NCI-H1417 treated with DMSO at 0.1 percent for 48 hours (cell line): ENCODE results near the gene TRMT44.

Experiments
- DNase-seq: peaks from one replicate; lab custom pipeline; 2025; lab: John Stamatoyannopoulos, UW

The TRMT44 gene

DNA sequence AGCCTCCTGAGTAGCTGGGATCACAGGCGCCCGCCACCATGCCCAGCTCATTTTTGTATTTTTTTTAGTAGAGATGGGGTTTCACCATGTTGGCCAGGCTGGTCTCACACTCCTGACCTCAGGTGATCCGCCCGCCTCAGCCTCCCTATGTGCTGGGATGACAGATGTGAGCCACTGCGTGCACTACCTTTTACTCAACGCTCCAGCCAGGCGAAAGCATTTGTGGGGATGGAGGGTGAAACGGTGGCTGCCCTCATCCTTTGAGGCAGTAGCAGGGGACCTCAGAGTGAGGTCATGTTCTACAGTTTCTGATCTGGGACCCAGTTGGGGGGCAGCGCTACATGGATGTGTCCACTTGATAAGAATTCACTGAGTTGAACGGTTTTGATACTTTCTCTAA lies 73.8 kb downstream of the TRMT44 start:
- no peak for DNase-seq

DNA sequence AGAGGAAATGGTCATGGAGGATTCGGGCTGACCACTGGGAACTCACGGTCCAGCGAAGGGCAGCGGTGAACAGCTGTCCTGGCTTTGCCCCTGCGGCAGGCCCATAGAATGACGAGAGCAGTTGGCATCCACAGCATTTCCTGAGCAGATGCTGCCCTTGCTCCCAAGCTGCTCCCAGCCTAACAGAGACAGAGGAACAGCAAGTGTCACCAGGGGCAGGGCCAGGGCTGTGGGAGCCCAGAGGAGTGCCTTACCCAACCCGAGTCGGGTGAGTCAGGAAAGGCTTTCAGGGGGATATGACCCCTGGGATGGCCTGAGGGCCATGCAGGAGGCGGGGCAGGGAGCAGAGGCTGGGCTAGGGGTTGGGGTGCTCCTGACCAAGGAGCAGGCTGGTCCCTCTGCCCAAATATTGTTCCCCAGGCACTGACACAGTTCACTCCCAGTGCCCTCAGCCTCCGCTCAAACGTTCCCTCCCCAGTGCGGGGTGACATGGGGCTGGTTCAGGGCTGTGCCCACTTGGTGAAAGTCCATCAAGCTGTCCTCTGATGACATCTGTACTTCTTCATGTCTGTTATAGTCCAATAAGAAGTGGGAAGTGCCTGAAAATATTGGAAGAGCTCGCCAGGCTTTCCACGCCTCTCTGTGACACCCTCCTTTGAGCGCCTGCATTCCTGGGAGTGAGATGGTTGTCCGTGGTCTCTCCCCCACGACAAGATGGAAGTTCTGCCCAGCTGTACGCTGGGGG lies 74.9 kb downstream of the TRMT44 start:
- no peak for DNase-seq

GRCh38 chr4:8516061-8516573 lies 75.5 kb downstream of the TRMT44 start:
- DNase-seq = no peak

- no peak for DNase-seq
These were observed 76.5 kb downstream of the TRMT44 start for GRCh38 chr4:8516996-8517550.

- no peak for DNase-seq
These were observed 77.4 kb downstream of the TRMT44 start for GRCh38 chr4:8517946-8518345.

DNA sequence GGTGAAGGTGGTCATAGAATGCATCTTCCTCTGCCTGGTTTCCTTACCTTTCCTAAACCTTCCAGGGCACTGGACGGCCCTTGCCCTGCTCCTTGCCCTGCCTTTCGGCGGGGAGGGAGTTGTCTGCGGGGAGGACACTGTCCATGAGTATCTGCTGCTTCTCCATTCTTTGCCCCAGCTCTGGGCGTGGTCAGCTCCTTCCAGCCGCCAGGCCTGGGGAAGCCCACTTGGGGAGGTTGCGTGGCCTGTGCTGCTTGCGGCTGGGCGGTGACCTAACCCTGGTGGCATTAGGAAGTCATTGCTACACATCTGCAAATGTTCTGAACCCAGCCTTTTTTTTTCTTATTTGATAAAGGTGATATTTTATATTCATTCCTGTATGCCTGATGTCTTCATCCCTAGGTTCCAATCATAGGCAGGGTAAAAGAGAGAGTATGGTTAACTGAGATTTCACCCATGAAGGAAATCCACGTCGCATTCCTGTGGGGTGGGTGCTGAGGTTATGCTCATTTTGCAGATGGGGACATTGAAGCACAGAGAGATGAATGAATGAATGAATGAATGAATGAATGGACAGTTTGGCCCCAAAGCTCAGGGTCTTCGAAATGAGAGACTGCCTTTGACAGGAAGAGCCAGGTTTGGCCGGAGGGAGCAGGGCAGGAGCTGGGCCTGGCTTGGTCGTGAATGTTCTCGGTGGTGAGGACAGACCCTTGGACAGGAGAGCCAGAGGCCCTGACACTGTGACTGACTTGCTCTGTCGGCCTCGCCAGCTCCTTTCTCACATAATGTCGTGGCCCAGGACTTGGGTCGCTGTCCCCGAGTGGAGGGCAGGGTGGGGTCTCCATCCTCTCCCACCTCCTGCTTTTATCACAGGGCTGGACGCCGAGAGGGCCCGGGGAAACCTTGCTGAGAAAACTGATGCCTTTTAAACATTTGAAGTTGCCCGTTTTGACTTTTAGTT lies 81.9 kb downstream of the TRMT44 start:
- no peak for DNase-seq

GRCh38 chr4:8523175-8523574 lies 82.6 kb downstream of the TRMT44 start:
- DNase-seq = no peak

GRCh38 chr4:8523766-8524165 lies 83.2 kb downstream of the TRMT44 start:
- no peak for DNase-seq

GRCh38 chr4:8524595-8525382 lies 84.2 kb downstream of the TRMT44 start:
- no peak for DNase-seq

DNA sequence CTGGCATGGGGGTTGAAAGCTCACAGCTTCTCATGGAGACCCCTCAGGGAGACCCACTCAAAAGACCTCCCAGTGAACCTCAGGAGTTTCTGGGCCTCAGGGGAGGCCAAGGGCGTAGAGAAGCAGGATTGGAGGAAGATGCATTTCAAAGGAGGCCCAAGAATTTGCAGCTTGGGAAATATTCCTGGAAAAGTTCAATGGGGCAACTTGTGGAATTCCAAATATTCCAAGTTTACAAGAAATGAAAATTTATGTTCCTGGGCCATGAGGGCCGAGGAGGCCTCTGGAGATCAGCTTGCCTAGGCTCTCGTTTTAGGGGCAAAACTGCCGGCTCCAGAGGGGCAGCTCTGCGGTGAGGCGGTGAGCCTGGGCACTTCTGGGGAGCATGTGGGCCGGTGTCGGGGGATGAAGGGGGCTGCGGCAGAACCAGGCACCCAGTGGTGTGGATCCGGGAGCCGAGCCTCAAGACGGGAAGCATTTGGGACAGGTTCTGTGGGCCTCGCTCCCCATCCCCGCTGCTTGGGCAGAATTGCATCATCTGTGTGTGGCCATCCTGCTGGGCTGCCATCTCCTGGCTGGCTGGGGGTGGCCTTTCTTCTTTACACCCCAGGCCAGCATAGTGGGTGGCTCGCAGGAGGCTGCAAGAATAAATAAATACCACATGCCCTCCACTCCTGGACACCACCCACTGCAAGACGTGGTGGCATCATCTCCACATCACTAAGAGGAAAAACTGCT lies 85.0 kb downstream of the TRMT44 start:
- DNase-seq = no peak
